Urothelium cell line (cell line): Measurements from ENCODE around the gene BICRAL.
"Not testable (repeated sequence)": the region's sequence is repeated elsewhere in the genome, so short reads cannot be mapped to it uniquely, and the experiment has no call there.

Experiments used
- DNase-seq: peaks from one replicate; pipeline ENCODE4 v3.0.0; 2011; ENCODE audit warnings: low spot score, mixed read lengths
- FAIRE-seq: peaks from 2 replicates; lab custom pipeline; 2011; peaks lifted over from hg19 to GRCh38; lab: Jason Lieb, UNC

The BICRAL gene

DNA sequence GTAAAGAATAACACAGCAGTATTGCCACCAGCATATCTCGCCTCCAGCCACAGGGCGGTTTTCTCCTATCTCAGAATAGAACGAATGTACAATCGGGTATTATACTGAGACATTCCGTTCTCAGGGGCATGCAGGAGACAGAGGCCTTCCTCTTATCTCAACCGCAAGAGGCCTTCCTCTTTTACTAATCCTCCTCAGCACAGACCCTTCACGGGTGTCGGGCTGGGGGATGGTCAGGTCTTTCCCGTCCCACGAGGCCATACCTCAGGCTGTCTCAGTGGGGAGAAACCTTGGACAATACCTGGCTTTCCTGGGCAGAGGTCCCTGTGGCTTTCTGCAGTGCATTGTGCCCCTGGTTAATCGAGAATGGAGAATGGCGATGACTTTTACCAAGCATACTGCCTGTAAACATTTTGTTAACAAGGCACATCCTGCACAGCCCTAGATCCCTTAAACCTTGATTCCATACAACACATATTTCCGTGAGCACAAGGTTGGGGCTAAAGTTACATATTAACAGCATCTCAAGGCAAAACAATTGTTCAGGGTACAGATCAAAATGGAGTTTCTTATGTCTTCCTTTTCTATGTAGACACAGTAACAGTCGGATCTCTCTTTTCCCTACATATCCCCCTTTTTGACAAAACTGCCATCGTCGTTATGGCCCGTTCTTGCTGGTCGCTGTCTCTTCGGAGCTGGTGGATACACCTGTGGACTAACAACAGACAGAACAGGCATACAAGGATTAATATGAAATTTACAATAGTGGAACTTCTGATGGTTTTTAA is 112.4 kb downstream of the BICRAL start:
- not testable (repeated sequence) for FAIRE-seq, DNase-seq

DNA sequence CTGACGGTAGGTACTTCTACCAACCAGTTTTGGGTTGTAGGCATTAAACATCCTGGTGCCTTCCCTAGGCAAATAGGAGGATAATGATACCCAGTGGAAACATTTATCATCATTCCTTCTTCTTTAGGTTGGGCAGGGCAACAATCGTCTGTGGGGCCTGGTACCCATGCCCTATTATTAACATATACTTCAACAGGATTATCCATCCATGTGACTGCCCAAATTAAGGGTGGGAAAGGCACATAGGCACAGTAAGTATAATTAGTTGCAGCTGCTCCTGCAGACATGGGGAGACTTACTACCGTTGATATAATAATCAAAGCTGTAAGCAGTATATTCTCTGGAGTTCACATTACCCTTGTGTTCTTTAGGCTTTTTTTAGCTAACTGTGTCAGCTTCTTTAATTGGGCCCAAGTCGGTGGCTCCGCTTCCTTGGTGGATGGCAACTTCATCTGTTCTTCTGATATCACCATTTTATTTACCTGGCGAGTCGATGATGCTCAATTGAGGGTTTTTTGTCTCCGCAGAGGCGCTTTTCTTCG is 114.4 kb downstream of the BICRAL start:
- DNase-seq (no peak), FAIRE-seq (no peak)

DNA sequence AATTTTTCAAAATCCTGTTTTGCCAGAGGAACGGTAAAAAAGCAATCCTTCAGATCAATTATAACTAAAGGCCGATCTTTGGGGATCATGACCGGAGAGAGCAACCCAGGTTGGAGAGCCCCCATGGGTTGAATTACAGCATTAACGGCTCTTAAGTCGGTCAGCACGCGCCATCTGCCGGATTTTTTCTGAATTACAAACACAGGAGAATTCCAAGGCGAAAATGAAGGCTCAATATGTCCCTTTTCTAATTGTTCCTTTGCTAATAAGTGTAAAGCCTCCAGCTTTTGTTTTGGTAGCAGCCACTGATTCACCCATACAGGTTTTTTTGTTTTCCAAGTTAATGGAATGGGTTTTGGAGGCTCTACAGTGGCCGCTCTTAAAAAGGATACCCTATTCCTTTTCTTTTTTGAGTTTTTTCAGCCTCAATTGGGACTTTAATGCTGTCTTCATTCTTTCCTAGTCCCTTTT is 117.1 kb downstream of the BICRAL start:
- DNase-seq (no peak), FAIRE-seq (no peak)

DNA sequence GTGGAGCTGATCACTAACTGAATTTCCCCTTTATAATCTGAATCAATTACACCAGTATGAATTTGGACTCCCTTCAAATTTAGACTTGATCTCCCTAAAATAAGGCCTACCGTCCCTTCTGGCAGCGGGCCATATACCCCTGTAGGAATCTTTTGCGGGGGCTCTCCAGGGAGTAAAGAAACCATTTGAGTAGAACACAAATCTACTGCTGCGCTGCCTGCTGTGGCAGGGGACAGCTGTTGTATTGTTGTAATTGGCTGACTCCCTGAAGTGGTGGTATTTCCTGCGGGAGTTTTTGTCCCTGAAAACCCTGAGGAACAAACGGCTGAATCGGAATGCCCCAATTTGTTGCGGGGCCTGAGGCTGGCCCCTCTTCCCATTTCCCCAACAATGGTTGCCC is 118.0 kb downstream of the BICRAL start:
- no peak for FAIRE-seq
- DNase-seq = no peak

DNA sequence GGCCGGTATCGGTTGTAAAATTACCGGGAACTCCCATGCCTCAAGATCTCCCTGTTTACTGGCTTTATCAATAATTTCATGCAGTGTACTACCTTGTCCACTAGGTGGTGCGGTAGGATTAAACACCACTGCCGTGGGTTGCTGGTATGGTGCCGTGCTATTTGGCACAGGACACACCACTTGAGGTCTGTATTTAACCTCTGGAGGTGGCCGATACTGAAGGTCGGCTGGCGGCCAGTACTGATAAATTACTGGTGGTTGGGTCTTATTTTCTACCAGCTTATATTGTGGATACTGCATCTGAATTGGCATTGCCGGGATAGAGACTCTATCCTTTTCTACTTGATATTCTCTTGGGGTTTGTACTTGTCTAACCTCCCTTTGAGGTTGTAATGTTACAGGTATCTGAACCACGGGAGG is 119.7 kb downstream of the BICRAL start:
- peak; percentile 72 for DNase-seq
- no peak for FAIRE-seq

DNA sequence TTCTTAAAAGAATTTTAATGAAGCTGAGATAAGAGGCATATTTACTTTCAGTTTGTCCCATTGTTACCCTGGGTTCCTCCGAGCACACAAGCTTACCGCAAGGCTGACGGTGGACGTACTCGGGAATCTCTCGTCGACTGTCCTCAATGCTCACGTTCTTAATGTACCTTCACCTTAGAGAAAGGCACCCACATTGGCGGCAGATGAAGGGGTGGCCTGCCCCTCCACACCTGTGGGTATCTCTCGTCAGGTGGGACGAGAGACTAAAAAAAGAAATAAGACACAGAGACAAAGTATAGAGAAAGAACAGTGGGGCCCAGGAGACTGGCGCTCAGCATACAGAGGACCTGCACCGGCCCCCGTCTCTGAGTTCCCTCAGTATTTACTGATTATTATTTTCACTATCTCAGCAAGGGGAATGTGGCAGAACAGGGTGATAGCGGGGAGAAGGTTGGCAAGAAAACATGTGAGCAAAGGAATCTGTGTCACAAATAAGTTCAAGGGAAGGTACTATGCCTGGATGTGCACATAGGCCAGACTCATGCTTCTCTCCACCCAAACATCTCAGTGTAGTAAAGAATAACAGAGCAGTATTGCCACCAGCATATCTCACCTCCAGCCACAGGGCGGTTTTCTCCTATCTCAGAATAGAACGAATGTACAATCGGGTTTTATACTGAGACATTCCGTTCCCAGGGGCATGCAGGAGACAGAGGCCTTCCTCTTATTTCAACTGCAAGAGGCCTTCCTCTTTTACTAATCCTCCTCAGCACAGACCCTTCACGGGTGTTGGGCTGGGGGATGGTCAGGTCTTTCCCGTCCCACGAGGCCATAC is 120.8 kb downstream of the BICRAL start:
- DNase-seq, FAIRE-seq: not testable (repeated sequence)

DNA sequence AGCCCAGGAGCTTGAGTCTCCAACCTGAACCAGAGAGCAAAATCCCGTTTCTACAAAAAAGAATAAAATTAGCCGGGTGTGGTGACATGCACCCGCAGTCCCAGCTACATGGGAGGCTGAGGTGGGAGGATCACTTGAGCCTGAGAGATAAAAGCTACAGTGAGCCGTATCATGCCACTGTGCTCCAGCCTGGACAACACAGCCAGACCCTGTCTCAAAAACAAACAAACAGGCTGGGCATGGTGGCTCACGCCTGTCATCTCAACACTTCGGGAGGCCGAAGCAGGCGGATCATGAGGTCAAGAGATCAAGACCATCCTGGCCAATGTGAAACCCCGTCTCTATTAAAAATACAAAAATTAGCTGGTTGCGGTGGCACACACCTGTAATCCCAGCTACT is 122.6 kb downstream of the BICRAL start:
- FAIRE-seq = no peak
- no peak for DNase-seq

DNA sequence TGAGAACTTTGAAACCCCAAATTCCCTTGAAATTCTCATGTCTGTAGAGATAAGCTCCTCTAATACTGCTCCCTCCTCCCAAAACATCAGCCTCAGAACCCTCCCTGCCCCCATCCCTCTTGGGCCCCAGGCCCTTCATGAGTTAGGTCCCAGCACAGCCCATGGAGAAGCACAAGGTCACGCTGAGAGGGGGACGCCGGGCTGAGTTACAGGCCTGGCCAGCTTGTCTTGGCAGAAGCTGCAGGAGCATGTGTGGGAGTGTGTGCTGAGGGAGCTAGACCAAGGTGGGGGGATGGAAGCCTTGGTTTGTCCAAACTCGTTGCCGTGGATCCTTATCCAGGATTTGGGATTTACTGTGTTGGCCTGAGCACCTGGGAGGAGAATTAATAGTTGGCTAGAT is 125.5 kb downstream of the BICRAL start:
- FAIRE-seq (no peak), DNase-seq (no peak)

DNA sequence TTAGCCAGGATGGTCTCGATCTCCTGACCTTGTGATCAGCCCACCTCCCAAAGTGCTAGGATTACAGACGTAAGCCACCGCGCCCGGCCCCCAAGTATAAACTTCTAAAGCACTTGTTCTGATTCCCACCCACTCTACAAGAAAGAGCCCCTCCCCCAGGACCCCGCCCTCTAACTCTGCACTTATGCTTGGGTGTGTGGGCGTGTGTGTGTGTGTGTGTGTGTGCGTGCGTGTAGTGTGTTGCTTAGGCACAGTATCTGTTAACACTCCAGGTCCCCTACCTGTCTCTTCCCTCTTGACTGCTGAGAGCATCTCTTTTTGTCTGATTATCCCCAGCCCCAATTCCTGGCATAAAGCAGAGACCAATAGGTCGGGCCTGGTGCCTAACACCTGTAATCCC is 128.0 kb downstream of the BICRAL start:
- DNase-seq (no peak), FAIRE-seq (no peak)

DNA sequence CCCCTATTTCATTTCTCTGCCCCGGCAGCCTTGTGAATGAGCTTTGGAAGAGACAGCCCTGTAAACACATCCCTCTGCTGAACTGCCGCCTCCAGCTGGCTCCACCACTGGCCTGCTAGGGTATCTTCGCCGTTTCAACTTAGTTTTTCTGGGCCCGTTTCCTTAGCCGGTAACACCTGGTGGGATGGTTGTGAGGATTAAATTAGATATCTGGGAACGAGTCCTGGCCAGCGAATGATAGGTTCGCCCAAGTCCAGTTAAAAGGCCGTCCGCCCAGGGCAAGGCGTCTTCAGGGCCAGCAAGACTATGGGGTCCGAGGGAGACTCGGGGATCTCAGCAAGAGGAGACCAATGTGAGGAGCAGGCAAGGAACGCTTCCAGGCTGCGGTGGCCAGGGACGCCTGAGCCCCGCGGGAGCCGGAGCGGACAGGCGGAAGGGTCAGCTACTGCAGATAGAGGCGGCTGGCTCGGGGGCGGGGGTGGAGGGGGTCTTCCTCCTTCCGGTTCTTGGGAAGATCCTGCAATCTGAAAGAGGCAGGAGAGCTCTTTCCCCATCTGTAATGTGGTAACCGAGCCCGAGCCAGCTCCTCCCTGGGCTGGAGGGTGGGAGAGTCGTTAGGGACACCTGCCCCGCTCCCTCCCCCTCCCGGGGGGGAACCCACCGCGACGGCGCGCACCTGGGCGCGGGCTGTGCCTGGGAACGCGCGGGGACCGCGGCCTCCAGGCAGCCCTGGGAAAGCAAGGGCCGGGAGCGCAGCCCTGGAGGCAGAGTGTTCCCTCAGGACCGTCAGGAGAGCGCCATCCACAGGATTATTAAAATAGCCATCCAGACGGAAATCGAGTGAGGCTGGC is 129.5 kb downstream of the BICRAL start:
- no peak for FAIRE-seq
- DNase-seq = no peak

DNA sequence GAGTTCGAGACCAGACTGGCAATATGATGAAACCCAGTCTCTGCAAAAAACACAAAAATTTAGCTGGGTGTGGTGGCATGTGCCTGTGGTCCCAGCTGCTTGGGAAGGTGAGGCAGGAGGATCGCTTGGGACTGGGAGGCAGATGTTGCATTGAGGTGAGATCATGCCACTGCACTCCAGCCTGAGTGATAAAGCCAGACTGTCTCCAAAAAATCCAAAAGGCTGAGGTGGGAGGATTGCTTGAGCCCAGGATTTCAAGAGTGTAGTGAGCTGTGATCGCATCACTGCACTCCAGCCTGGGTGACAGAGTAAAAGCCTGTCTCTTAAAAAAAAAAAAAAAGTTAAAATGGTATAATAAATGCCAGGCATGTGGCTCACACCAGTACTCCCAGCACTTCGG is 132.7 kb downstream of the BICRAL start:
- DNase-seq (no peak), FAIRE-seq (no peak)

DNA sequence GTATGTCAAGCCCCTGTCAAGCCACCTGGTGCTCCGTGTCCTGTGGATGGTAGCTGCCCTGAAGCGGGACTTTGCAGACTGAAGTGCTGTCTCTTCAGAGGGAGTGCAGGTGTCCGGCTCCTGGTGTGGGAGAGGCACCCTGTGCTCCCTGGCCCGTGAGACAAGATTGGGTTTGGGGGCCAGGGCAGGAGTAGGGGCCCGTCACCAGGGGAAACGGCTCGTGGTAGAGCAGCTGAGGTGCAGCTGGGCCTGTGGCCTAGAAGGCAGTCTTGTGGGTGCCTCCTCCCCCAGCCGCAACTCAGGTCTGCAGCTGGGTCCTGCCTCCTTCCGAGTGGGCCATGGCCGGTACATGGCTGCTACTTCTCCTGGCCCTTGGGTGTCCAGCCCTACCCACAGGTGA is 133.9 kb downstream of the BICRAL start, which contains the start of gene PTCRA:
PTCRA (plus strand) TSS at position 322 of the 400 bp plus-strand sequence; CDS start at position 339, 17 bp downstream.
- no peak for DNase-seq
- FAIRE-seq = no peak

DNA sequence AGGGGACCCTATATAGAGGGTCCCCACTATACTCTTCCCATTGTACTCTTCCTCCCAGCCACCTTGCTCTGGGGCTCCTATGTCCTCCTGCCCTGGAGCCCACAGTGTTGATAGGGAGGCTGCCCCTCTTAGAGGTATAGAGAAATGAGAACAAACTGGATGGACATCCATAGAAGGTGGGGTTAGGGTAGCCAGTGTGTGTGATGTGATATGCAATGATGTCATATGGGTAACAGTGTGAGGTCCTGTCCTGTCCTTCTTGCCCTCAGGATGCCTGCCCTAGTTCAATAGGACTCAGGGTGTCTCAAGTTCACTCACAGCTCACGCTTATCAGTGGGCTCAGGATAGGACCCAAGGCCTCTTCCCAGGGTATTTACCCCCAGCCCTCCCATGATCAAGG is 134.4 kb downstream of the BICRAL start:
- DNase-seq (no peak), FAIRE-seq (no peak)
